Stimulated activated CD4-positive, alpha-beta T cell treated with anti-CD3 and anti-CD28 coated beads, Interleukin-1b, Interleukin-23, amount 100 ng/mL, for 1 hour (primary cell): ENCODE data around the gene RASGRP3.
"Not testable (repeated sequence)": the region's sequence is repeated elsewhere in the genome, so short reads cannot be mapped to it uniquely, and the experiment has no call there.

ENCODE experiments used
- DNase-seq, 2 donors: peaks; one replicate each; pipeline ENCODE4 v3.0.0-alpha.2; 2020; ENCODE audit warnings: low read depth in 2 of 2

The RASGRP3 gene

GRCh38 chr2:33476131-33476792, at the start of gene RASGRP3:
Gene RASGRP3 (plus strand): TSS chr2:33476649. CDS start chr2:33515137, 38,488 bp downstream.
- DNase-seq: peak in 1 of 2 donors; percentile 16

- DNase-seq: no peak
These were observed 49.7 kb upstream of the RASGRP3 start for GRCh38 chr2:33426666-33427231.

- no peak for DNase-seq
These were observed 46.4 kb upstream of the RASGRP3 start for GRCh38 chr2:33430077-33430476.

- DNase-seq: no peak
These were observed 45.6 kb upstream of the RASGRP3 start for GRCh38 chr2:33430856-33431255.

- no peak for DNase-seq
These were observed 43.6 kb upstream of the RASGRP3 start for GRCh38 chr2:33432871-33433270.

GRCh38 chr2:33433279-33434235, 42.9 kb upstream of the RASGRP3 start:
- no peak for DNase-seq

GRCh38 chr2:33435518-33435917, 40.9 kb upstream of the RASGRP3 start:
- DNase-seq: no peak

GRCh38 chr2:33436083-33436482, 40.4 kb upstream of the RASGRP3 start:
- no peak for DNase-seq

- no peak for DNase-seq
These were observed 39.2 kb upstream of the RASGRP3 start for GRCh38 chr2:33437297-33437696.

GRCh38 chr2:33437815-33438214, 38.6 kb upstream of the RASGRP3 start:
- DNase-seq: no peak

GRCh38 chr2:33441235-33441810, 35.1 kb upstream of the RASGRP3 start:
- DNase-seq: no peak

- DNase-seq: not testable (repeated sequence)
These were observed 34.4 kb upstream of the RASGRP3 start for GRCh38 chr2:33442052-33442451.

GRCh38 chr2:33442528-33443079, 33.8 kb upstream of the RASGRP3 start:
- no peak for DNase-seq

GRCh38 chr2:33443274-33443829, 33.1 kb upstream of the RASGRP3 start:
- no peak for DNase-seq

GRCh38 chr2:33444967-33445366, 31.5 kb upstream of the RASGRP3 start:
- no peak for DNase-seq

GRCh38 chr2:33448220-33448899, 28.1 kb upstream of the RASGRP3 start:
- DNase-seq: no peak

- DNase-seq: no peak
These were observed 25.2 kb upstream of the RASGRP3 start for GRCh38 chr2:33451214-33451613.

- DNase-seq: no peak
These were observed 24.6 kb upstream of the RASGRP3 start for GRCh38 chr2:33451825-33452224.

GRCh38 chr2:33452545-33452944, 23.9 kb upstream of the RASGRP3 start:
- DNase-seq: no peak

- no peak for DNase-seq
These were observed 22.5 kb upstream of the RASGRP3 start for GRCh38 chr2:33453905-33454479.
